Transverse colon (tissue), 4 donors: ENCODE results near the gene GCSAM.

Source experiments
- EP300 ChIP-seq: sonication (generic); formaldehyde crosslinking; IDR thresholded peaks from one replicate; pipeline ENCODE4 v1.6.1; 2017; ENCODE audit warnings: antibody characterized with exemption, low read depth
- POLR2AphosphoS5 ChIP-seq, 3 donors: sonication (generic); formaldehyde crosslinking; IDR thresholded peaks; one replicate each; pipeline ENCODE4 v1.6.1; 2016; ENCODE audit warnings: antibody characterized with exemption in 3 of 3
- TF ChIP-seq, protein P1 (sequence below), 5 experiments: fragments of 200-600 bp in 3 of 5; fragments of 450-650 bp in 2 of 5; sonication (generic) in 3 of 5; IDR thresholded peaks; 1 replicate in 2 of 5; 2 replicates in 3 of 5; pipeline ENCODE4 v1.5.1; 2016 to 2017; ENCODE audit warnings: antibody characterized with exemption in 5 of 5, inconsistent platforms in 3 of 5, mild to moderate bottlenecking in 2 of 5, moderate library complexity in 1 of 5

DNA sequence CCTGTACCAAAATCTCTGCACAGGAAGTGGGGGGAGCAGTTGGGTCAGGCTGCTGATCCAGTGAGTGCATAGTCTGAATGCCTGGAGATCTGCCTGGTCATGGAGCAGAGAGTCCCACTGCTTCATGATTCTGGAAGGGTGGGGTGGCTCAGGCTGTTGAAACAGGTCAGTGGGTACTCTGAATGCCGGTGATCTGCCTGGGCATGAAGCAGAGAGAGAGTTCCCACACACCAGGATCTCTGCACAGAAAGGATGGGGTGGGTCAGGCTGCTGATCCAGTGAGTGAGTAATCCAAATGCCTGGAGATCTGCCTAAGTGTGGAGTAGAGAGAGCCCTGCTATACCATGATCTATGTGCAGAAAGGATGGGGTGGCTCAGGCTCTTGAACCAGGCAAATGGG lies 16.1 kb upstream of the GCSAM start:
- TF ChIP-seq, protein P1, sequence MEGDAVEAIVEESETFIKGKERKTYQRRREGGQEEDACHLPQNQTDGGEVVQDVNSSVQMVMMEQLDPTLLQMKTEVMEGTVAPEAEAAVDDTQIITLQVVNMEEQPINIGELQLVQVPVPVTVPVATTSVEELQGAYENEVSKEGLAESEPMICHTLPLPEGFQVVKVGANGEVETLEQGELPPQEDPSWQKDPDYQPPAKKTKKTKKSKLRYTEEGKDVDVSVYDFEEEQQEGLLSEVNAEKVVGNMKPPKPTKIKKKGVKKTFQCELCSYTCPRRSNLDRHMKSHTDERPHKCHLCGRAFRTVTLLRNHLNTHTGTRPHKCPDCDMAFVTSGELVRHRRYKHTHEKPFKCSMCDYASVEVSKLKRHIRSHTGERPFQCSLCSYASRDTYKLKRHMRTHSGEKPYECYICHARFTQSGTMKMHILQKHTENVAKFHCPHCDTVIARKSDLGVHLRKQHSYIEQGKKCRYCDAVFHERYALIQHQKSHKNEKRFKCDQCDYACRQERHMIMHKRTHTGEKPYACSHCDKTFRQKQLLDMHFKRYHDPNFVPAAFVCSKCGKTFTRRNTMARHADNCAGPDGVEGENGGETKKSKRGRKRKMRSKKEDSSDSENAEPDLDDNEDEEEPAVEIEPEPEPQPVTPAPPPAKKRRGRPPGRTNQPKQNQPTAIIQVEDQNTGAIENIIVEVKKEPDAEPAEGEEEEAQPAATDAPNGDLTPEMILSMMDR (IDR thresholded peaks at IDR 0.05), result no peak
- no peak for TF ChIP-seq POLR2AphosphoS5 (IDR thresholded peaks at IDR 0.05)
- no peak for TF ChIP-seq EP300
